RWPE2 (cell line): ENCODE data around the gene TMA7.

Experiments
- ATAC-seq: fragments of 200-7000 bp; cut with Tn5 transposase; 3 replicates; pipeline ENCODE4 v1.9.1; 2021; ENCODE audit warnings: low read depth
- DNase-seq: peaks from one replicate; pipeline ENCODE4 v3.0.0-alpha.2; 2020; ENCODE audit warnings: low spot score
- H3K27ac ChIP-seq: fragments of 450-650 bp; 2 replicates; pipeline ENCODE4 v1.5.1; 2017; ENCODE audit warnings: mild to moderate bottlenecking; ENCODE audit not compliant: poor library complexity, severe bottlenecking
- H3K27me3 ChIP-seq: fragments of 250-450 bp; sonication (Bioruptor Pico); 2 replicates; pipeline ENCODE4 v1.5.1; 2021; ENCODE audit warnings: mild to moderate bottlenecking, moderate library complexity; ENCODE audit not compliant: insufficient read depth, poor library complexity, severe bottlenecking
- H3K36me3 ChIP-seq: fragments of 250-450 bp; sonication (Bioruptor Pico); 2 replicates; pipeline ENCODE4 v1.5.1; 2020; ENCODE audit warnings: low read depth, mild to moderate bottlenecking, moderate library complexity
- H3K4me1 ChIP-seq: fragments of 250-450 bp; sonication (Bioruptor Pico); 2 replicates; pipeline ENCODE4 v1.5.1; 2021; ENCODE audit warnings: mild to moderate bottlenecking, moderate library complexity; ENCODE audit not compliant: insufficient read depth, poor library complexity, severe bottlenecking
- H3K4me3 ChIP-seq: fragments of 250-450 bp; sonication (Bioruptor Pico); 2 replicates; pipeline ENCODE4 v1.5.1; 2021; ENCODE audit warnings: mild to moderate bottlenecking, moderate library complexity; ENCODE audit not compliant: severe bottlenecking
- H3K9me3 ChIP-seq: fragments of 250-450 bp; sonication (Bioruptor Pico); 2 replicates; pipeline ENCODE4 v1.5.1; 2021; ENCODE audit warnings: mild to moderate bottlenecking, moderate library complexity; ENCODE audit not compliant: severe bottlenecking
- CTCF ChIP-seq: fragments of 450-650 bp; IDR thresholded peaks from one replicate; pipeline ENCODE4 v1.5.1; 2017; ENCODE audit warnings: mild to moderate bottlenecking, moderate library complexity; ENCODE audit not compliant: poor library complexity, severe bottlenecking

The TMA7 gene

GRCh38 chr3:48439820-48440589 is at the start of gene TMA7, which contains the start of gene CCDC51:
Gene TMA7, plus strand, starts transcription at chr3:48440257. Its CDS starts 40 bp downstream, at chr3:48440297.
Gene CCDC51, minus strand, starts transcription at chr3:48440119. Its CDS starts 4,991 bp downstream, at chr3:48435128.
- H3K27ac ChIP-seq: peak within 1 kb of the TSS; percentile 71

GRCh38 chr3:48394391-48394790 is 45.7 kb upstream of the TMA7 start:
- Histone ChIP-seq H3K27me3 (no peaks in the 10 kb centered on the region), H3K9me3 (no peaks in the 10 kb centered on the region), H3K27ac (no peak overlapping the region), H3K4me3 (no peak overlapping the region), H3K4me1 (no peaks in the 10 kb centered on the region), H3K36me3 (no peaks in the 10 kb centered on the region)
- DNase-seq (no peak), ATAC-seq (no peak)
- no peak for TF ChIP-seq CTCF

More at GRCh38 chr3:48439820-48440589, at the start of gene TMA7, which contains the start of gene CCDC51:
- DNase-seq: peak; percentile 99
- Histone ChIP-seq H3K36me3 (peaks cover 34% of the 10 kb centered on the region), H3K4me1 (peaks cover 11% of the 10 kb centered on the region), H3K9me3 (no peaks in the 10 kb centered on the region), H3K27me3 (no peaks in the 10 kb centered on the region), H3K4me3 (peak within 1 kb of the TSS; percentile 64)
- peak; percentile 90 for ATAC-seq
- no peak for TF ChIP-seq CTCF

- DNase-seq: no peak
- H3K27ac ChIP-seq: no peak overlapping the region
- peaks cover under 1% of the 10 kb centered on the region; the same call in 1 of the 2 replicates for H3K36me3 ChIP-seq
- no peaks in the 10 kb centered on the region for H3K9me3 ChIP-seq
- H3K4me3 ChIP-seq: no peak overlapping the region
- no peak for TF ChIP-seq CTCF
- no peaks in the 10 kb centered on the region for H3K27me3 ChIP-seq
- no peaks in the 10 kb centered on the region for H3K4me1 ChIP-seq
- ATAC-seq: no peak
Observed at GRCh38 chr3:48395714-48396113, 44.3 kb upstream of the TMA7 start.

GRCh38 chr3:48397767-48398681 is 42.0 kb upstream of the TMA7 start:
- Histone ChIP-seq H3K36me3 (peaks cover 20% of the 10 kb centered on the region), H3K27me3 (no peaks in the 10 kb centered on the region), H3K4me3 (no peak overlapping the region), H3K27ac (no peak overlapping the region), H3K9me3 (no peaks in the 10 kb centered on the region), H3K4me1 (peaks cover 15% of the 10 kb centered on the region)
- no peak for ATAC-seq
- DNase-seq: no peak
- no peak for TF ChIP-seq CTCF
